HEK293 (cell line): ENCODE measurements around the gene TRAF3IP1.

Source experiments
- CTCF ChIA-PET: fragments of 350-600 bp; formaldehyde crosslinking; extraction: SDS; loops from one replicate; lab custom pipeline; 2021; ENCODE audit warnings: antibody characterized with exemption; lab: Yijun Ruan, JAX
- POLR2A ChIA-PET: fragments of 300-600 bp; formaldehyde crosslinking; extraction: SDS; loops from one replicate; lab custom pipeline; 2020; ENCODE audit warnings: antibody characterized with exemption, inconsistent platforms; lab: Yijun Ruan, JAX
- H3K27ac ChIP-seq: fragments of 200-500 bp; sonication (Bioruptor generic); 2 replicates; pipeline ENCODE4 v1.5.1; 2014; ENCODE audit warnings: low read depth, low read length, control low read depth, inconsistent platforms; ENCODE audit errors: extremely low read depth
- H3K36me3 ChIP-seq, 2 experiments: fragments of 200-500 bp in 1 of 2; sonication (Bioruptor generic) in 1 of 2; 1 replicate in 1 of 2; 2 replicates in 1 of 2; pipeline ENCODE4 v1.5.1; 2014 to 2017; ENCODE audit warnings: inconsistent platforms in 2 of 2, low read length in 2 of 2; ENCODE audit not compliant: control insufficient read depth in 2 of 2, insufficient read depth in 1 of 2
- H3K4me1 ChIP-seq: fragments of 200-500 bp; sonication (Bioruptor generic); 2 replicates; pipeline ENCODE4 v1.5.1; 2014; ENCODE audit warnings: mild to moderate bottlenecking, low read length, inconsistent platforms; ENCODE audit not compliant: control insufficient read depth, insufficient read depth
- H3K4me3 ChIP-seq: 2 replicates; pipeline ENCODE4 v1.5.1; 2011; ENCODE audit warnings: low read depth, mild to moderate bottlenecking, control low read depth, low read length, moderate library complexity
- H3K9me3 ChIP-seq: fragments of 200-500 bp; sonication (Bioruptor generic); 2 replicates; pipeline ENCODE4 v1.5.1; 2014; ENCODE audit warnings: low read depth, low read length, inconsistent platforms; ENCODE audit not compliant: control insufficient read depth, insufficient read depth
- ELK4 ChIP-seq: IDR thresholded peaks from 2 replicates; pipeline ENCODE4 v1.6.1; 2011; ENCODE audit warnings: mild to moderate bottlenecking, low read depth, low read length, borderline replicate concordance
- IKZF3 ChIP-seq: fragments of 450-650 bp; IDR thresholded peaks from 2 replicates; pipeline ENCODE4 v1.5.0; 2018; ENCODE audit warnings: missing biosample characterization, mild to moderate bottlenecking, missing genetic modification characterization, moderate library complexity
- PATZ1 ChIP-seq: fragments of 450-650 bp; formaldehyde crosslinking; IDR thresholded peaks from 2 replicates; pipeline ENCODE4 v1.5.1; 2016; ENCODE audit warnings: missing biosample characterization, missing genetic modification characterization
- PRDM2 ChIP-seq: fragments of 450-650 bp; formaldehyde crosslinking; IDR thresholded peaks from 2 replicates; pipeline ENCODE4 v1.5.1; 2016; ENCODE audit warnings: missing biosample characterization, missing genetic modification characterization, borderline replicate concordance
- SCRT2 ChIP-seq: fragments of 450-650 bp; formaldehyde crosslinking; IDR thresholded peaks from 2 replicates; pipeline ENCODE4 v1.5.1; 2016; ENCODE audit warnings: missing biosample characterization, missing genetic modification characterization
- YY2 ChIP-seq: fragments of 450-650 bp; formaldehyde crosslinking; IDR thresholded peaks from 2 replicates; pipeline ENCODE4 v1.5.1; 2016; ENCODE audit warnings: missing biosample characterization, missing genetic modification characterization
- ZBTB49 ChIP-seq: fragments of 450-650 bp; formaldehyde crosslinking; IDR thresholded peaks from 2 replicates; pipeline ENCODE4 v1.5.1; 2016; ENCODE audit warnings: missing biosample characterization, missing genetic modification characterization, low read depth
- ZNF311 ChIP-seq: fragments of 450-650 bp; formaldehyde crosslinking; IDR thresholded peaks from 2 replicates; pipeline ENCODE4 v1.5.1; 2017; ENCODE audit warnings: missing biosample characterization, missing genetic modification characterization, borderline replicate concordance
- ZNF398 ChIP-seq: fragments of 450-650 bp; formaldehyde crosslinking; IDR thresholded peaks from 2 replicates; pipeline ENCODE4 v1.5.1; 2017; ENCODE audit warnings: missing biosample characterization, missing genetic modification characterization
- ZNF423 ChIP-seq: fragments of 450-650 bp; formaldehyde crosslinking; IDR thresholded peaks from 2 replicates; pipeline ENCODE4 v1.5.1; 2016; ENCODE audit warnings: missing biosample characterization, missing genetic modification characterization
- ZNF488 ChIP-seq: fragments of 450-650 bp; formaldehyde crosslinking; IDR thresholded peaks from 2 replicates; pipeline ENCODE4 v1.5.1; 2016; ENCODE audit warnings: missing biosample characterization, missing genetic modification characterization
- ZNF561 ChIP-seq: fragments of 450-650 bp; IDR thresholded peaks from 2 replicates; pipeline ENCODE4 v1.5.1; 2018; ENCODE audit warnings: missing biosample characterization, missing genetic modification characterization, borderline replicate concordance
- ZNF585B ChIP-seq: fragments of 450-650 bp; formaldehyde crosslinking; IDR thresholded peaks from 2 replicates; pipeline ENCODE4 v1.5.1; 2016; ENCODE audit warnings: missing biosample characterization, missing genetic modification characterization
- ZNF670 ChIP-seq: fragments of 450-650 bp; formaldehyde crosslinking; IDR thresholded peaks from 2 replicates; pipeline ENCODE4 v1.5.1; 2016; ENCODE audit warnings: missing biosample characterization, missing genetic modification characterization, low read depth
- ZNF747 ChIP-seq: fragments of 450-650 bp; formaldehyde crosslinking; IDR thresholded peaks from 2 replicates; pipeline ENCODE4 v1.5.1; 2016; ENCODE audit warnings: missing biosample characterization, missing genetic modification characterization
- ZNF768 ChIP-seq: fragments of 450-650 bp; formaldehyde crosslinking; IDR thresholded peaks from 2 replicates; pipeline ENCODE4 v1.5.1; 2018; ENCODE audit warnings: missing biosample characterization, mild to moderate bottlenecking, missing genetic modification characterization
- ZSCAN16 ChIP-seq: fragments of 450-650 bp; formaldehyde crosslinking; IDR thresholded peaks from 2 replicates; pipeline ENCODE4 v1.5.1; 2016; ENCODE audit warnings: missing biosample characterization, missing genetic modification characterization
- ZSCAN5A ChIP-seq: fragments of 450-650 bp; formaldehyde crosslinking; IDR thresholded peaks from 2 replicates; pipeline ENCODE4 v1.5.1; 2016; ENCODE audit warnings: missing biosample characterization, missing genetic modification characterization

The TRAF3IP1 gene

GRCh38 chr2:238449909-238450417 is 129.6 kb downstream of the TRAF3IP1 start:
- ChIA-PET CTCF (no interaction called here), POLR2A (no interaction called here)
- TF ChIP-seq ZNF768 (tag by site-specific recombination): no peak
- TF ChIP-seq ZNF488 (tag by site-specific recombination): no peak
- no peak for TF ChIP-seq PATZ1 (tag by site-specific recombination)
- no peak for TF ChIP-seq ZNF423 (tag by site-specific recombination)
- TF ChIP-seq ZSCAN16: no peak
- no peak for TF ChIP-seq ZNF561 (tag by site-specific recombination)
- no peak for TF ChIP-seq ZNF747 (tag by site-specific recombination)
- no peak for TF ChIP-seq IKZF3 (tag by site-specific recombination)
- no peak for TF ChIP-seq PRDM2 (tag by site-specific recombination)
- TF ChIP-seq ZNF670 (tag by site-specific recombination): no peak
- Histone ChIP-seq H3K36me3 (peaks cover 17 to 81% of the 10 kb centered on the region in 2 experiments), H3K4me3 (no peak overlapping the region), H3K4me1 (no peaks in the 10 kb centered on the region), H3K9me3 (no peaks in the 10 kb centered on the region), H3K27ac (no peak overlapping the region)

- POLR2A ChIA-PET: no interaction called here
- TF ChIP-seq ZNF311 (tag by site-specific recombination): no peak
- TF ChIP-seq IKZF3 (tag by site-specific recombination): no peak
- no peak for TF ChIP-seq ZNF398 (tag by site-specific recombination)
- no peak for TF ChIP-seq ZBTB49
- no peak for TF ChIP-seq SCRT2 (tag by site-specific recombination)
- TF ChIP-seq ZNF747 (tag by site-specific recombination): no peak
- TF ChIP-seq ZSCAN5A (tag by site-specific recombination): no peak
- no peak for TF ChIP-seq ZNF585B (tag by site-specific recombination)
- no peak for TF ChIP-seq ELK4
- no peak for TF ChIP-seq YY2 (tag by site-specific recombination)
Measured at GRCh38 chr2:238450440-238450861, 130.1 kb downstream of the TRAF3IP1 start.

More at GRCh38 chr2:238450440-238450861, 130.1 kb downstream of the TRAF3IP1 start:
- no peaks in the 10 kb centered on the region for H3K4me1 ChIP-seq
- no peak overlapping the region for H3K4me3 ChIP-seq
- peaks cover 12 to 76% of the 10 kb centered on the region in 2 experiments for H3K36me3 ChIP-seq
- H3K27ac ChIP-seq: no peak overlapping the region
- H3K9me3 ChIP-seq: no peaks in the 10 kb centered on the region
- CTCF ChIA-PET: no interaction called here
